GM19438 (cell line): ENCODE measurements around the gene NTSR1.

Source experiments
- ATAC-seq: cut with Tn5 transposase; IDR thresholded peaks from one replicate; pipeline ENCODE4 v1.9.1; 2021; ENCODE audit warnings: low read depth; ENCODE audit not compliant: unreplicated experiment

Gene NTSR1

DNA sequence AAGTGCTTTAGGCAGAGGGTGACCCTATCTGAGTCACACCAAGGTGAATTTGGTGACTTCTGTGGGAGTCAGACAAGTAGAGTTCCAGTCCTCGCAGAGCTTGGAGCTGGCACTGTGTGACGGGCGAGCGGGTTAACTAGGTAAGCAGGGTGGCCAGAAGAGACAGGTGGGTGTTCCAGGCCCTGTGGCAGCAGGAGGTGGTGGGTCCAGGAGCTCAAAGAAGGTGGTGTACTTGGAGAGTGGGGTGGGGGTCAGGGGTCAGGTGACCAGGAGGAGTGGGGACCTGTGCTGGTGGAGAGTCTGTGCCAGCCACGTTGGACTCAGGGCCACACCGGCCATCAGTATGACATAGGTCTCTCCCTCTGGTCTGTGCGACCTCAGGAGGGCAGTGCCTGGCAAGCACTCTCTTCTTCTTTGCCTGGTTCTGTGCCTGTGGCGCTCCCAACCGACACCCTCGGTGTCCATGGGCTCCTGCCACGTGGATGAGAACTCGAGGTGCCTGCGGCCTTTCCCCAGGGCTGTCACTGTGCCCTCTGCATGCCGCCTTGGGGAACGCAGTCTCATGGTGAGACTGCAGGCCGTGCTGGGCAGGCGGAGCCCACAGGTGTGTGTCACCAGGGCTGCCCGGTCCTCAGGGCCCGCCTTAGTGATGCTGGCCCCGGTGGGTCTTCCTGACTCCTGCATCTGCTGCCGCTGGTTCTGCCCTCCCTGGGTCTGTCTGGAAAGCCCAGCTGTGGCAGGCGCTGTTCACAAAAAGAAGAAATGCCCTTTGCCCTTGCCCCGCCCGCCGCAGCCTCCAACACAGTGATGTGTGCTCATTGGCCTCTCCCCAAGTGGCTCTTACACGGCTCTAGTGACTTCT lies 89.3 kb downstream of the NTSR1 start:
- no peak for ATAC-seq

DNA sequence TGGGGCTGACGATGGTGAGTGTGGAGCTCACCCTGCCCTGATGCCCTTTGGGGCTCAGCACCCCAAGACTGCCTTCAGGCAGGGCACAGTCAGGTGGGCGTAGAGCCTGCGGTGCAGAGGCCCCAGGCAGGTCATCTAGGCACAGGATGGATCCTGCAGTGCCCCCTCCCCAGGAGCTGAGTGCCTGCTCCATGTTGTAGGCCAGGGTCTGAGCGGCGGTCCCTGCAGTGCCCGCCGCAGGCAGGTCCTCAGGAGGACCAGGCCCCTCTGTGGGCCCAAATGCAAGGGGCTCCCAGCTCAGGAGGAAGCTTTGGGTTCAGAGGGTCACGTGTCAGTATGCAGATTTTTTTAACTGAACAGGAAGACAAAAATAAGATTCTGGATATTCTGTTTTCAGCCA lies 90.4 kb downstream of the NTSR1 start:
- ATAC-seq: no peak

DNA sequence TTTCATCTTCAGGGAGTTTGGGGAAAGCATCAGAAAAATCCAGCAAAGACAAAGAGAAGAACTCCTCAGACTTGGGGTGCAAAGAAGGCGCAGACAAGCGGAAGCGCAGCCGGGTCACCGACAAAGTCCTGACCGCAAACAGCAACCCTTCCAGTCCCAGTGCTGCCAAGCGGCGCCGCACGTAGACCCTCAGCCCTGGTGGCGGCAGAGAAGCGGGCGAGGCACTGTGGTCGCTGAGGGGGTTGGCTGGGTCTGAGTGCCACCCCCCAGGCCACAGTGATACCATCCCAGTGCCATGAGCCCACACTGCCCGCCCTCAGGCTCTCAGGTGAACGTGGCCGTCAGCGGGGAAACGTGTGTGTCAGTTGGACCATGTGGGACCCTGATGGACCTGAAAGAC lies 90.8 kb downstream of the NTSR1 start:
- ATAC-seq: no peak

DNA sequence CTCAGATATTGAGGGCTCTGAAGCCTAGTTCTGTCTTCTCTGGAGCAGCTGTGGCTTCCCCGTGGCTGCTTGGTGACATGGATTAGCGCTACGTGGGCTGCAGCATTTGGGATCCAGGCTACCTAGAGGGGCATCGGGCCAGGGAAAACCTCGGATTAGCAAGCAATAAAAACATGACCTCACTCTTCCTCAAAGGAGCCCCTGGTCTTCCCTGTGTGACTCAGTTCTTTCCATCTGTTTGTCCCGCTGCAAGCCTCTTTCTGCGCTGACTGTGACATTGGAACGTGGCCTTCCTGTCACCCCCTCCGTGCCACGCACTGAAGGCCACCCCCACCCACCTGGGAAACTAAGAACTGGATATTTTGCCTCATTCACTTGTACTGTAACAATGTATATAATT lies 91.2 kb downstream of the NTSR1 start:
- ATAC-seq: no peak

DNA sequence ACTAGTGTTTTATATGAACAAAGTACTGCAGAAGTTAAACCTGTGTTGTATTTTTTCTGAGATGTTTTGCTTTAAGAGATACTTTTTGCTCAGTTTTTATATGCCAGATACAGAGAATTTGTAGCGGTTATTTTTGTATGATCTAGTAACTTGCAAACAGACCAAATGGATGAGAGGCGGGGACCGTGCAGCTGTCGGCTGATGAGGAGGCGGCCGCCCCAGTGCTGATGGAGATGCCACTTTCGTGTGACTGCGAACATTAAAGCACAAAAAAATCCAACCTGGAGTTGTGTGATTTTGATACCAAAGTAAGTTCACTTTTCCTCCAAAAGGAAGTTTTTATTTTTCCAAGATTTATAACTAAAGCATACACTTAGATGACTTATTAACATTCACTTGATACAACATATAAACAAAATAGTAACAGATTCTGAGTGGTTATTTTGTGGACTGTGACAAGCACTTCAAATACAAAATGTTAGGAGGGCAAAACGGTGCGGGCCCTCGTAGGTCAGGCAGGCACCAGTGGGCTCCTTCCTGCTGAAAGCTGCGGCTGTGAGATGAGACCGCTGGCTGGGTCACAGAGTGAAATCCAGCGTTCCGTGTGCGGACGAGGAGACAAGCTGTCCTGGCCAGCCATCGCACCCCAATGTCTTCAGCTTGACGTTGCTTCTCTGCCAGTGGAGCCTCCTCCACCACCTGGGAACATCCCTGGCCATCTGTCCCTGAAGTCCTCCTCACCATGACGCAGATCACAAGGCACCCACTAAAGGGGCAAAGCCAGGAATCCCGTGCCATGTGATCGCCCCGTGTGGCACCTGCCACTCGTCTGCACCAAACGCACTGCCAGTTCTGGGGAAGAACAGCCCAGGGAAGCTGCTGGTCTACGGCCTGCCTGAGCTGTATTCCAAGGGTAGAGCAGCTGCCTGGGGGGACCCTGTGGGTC lies 92.0 kb downstream of the NTSR1 start:
- ATAC-seq: no peak

DNA sequence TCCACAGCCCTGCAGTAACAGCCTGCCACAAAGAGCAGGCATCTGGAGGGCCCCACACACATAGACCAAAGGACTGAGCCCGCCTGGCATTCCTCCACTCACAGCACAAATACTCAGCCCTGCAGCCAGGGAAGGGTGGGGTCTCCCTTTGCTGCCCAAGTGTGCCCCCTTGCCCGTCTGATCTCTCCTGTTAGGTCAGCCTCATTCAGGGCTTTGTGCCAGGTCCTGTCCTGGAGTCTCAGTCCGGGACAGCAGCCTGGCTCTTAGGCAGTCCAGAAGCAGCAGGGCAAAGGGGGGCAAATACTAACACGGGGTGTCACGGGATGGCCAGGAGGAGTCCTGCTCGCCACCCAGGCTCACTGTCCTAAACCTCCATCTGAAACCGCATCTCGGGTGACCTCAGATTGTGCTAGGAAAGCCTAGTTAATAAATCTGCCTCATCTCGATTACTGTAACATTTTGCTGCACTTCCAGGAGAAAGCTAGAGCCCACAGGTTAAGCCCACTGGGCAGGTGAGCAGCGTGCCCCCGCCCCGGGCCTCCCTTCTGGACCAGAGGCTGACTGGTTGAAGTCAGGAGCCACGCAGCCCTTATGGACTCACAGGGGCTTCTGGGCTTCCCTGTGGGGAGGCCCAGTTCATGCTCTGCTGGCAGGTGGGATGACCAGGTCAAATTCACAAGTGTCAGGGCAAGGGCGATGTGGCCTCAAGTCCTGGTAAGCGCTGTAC lies 92.8 kb downstream of the NTSR1 start:
- no peak for ATAC-seq

DNA sequence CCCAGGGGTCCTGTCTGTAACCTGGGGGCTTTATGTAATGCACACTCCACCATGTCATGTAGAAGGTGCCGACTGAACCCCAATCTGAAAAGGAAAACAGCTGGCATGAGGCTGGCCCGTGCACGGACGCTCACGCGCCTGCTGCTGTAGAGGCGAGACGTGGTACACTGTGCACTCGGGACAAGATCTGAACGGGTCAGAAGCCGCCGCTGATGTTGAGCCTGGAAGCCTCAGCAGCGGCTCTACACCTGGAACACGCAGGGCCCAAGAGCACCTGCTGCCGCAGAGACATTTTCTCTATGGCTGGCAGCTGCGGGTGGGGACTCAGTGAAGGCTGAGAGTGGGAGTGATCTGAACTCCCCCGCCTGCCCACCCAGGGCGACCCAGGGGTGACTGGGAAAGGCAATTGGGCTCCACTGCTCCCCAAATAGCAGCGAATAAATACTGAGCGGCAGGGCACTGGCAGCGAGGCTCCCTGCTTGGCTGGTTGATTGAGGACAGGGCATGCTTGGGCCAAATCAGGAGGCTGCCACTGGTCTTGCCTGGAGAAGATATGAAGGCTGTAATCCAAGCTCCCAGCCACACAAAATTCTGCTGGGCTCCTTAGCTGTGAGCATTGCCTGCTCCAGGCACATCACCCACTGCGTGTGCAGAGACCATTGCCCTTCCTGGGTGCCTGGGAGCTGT lies 93.5 kb downstream of the NTSR1 start:
- no peak for ATAC-seq

DNA sequence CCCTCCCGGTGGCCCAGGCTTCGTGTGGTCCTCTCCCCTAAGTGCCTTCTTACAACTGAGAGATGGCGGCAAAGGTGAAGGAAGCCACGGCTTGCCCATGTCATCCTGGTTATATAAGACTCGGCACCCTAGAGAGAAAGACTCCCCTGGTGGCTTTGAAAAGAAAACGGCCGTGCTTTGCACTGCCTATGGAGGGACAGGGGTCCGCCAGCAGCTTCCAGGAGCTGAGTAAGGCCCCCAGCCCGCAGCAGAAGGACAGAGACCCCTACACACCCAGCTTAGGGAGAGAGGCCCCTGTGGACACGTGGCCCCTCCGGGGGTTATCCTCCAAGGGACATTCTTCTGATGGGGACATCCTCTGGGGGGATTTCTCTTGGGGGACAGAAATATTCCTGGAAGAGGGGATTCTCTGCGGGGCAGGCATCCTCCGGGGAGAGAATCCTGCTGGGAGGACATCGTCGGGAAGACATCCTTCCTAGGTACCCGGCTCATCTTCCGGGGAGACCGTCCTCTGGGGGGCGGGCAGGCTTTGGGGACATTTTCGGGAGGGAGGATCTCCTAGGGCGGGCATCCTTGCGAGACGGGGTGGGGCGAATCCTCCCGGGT lies 95.5 kb downstream of the NTSR1 start:
- no peak for ATAC-seq

DNA sequence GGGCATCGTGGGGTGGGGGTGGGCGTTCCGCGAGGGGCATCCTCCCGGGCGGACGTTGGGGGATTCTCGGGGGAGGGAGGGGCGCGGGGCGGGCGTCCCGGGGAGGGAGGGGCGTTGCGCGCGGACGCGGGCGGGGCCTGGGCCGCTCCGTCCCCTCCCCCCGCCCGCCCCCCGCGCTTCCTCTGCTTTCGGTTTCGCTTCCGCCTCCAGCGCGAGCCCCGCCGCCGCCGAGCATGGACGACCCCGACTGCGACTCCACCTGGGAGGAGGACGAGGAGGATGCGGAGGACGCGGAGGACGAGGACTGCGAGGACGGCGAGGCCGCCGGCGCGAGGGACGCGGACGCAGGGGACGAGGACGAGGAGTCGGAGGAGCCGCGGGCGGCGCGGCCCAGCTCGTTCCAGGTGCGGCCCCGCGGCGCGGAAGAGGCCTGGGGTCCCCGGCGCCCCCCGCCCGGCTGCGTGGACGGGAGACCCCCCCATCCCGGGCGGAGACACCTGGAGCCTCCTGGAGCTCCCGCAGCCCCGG lies 96.1 kb downstream of the NTSR1 start, which contains the start of gene OGFR:
OGFR (plus strand) TSS at position 209 of the 528 bp plus-strand sequence; CDS start at position 234, 25 bp downstream.
- no peak for ATAC-seq

DNA sequence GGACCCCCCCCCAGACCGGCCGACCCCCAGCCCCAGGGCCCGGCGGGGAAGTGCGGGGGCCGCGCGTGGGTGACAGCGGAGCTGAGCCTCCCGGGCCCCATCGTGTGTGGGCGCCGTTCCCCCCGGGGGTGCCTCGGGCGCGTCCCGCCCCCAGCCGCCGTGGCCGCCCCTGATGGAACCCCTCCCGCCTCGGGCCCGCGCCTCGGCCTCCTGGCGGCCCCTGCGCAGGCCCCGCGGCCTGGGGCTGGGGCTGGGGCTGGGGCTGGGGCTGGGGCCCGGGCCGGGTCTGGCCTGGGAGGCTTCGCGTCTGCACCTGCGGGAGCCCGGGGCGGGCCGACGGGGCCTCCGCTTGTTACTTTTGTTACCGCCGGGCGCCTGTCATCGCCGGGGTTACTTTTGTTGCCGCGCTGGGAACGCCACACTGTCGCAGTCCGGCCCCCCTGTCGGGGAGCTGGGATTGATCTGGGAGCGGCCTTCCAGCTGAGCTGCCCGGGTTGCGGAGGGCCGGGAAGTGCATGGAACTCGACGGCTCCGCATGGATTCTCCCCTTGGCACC lies 96.6 kb downstream of the NTSR1 start:
- ATAC-seq: no peak

DNA sequence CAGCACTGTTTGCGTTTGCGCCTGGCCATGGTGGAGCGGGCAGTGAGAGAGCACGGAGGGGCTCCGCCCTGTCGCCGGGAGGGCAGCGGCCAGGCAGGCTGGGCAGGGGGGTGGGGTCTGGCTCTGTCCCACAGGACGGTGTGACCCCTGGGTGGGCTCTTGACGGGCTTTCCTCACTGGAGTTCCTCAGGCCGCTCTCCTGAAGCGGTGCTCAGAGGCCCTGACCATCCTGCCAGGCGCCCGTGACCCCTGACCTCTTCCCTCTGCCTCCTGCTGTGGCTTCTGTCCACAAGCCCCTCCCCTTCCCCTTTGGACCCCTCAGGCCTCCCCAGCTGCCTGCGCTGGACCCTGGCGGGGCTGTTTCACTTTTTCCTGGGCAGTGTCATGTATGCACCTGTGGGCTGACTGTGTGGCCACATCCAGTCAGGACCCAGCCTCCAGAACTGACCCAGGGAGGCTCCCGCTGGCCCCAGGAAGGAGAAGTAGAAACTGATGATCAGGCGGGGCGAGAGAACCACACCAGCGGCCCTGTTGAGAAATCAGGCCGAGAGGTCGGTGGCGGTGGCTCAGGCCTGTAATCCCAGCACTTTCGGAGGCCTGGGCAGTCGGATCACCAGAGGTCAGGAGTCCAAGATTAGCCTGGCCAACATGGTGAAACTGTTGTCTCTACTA lies 97.2 kb downstream of the NTSR1 start:
- no peak for ATAC-seq

DNA sequence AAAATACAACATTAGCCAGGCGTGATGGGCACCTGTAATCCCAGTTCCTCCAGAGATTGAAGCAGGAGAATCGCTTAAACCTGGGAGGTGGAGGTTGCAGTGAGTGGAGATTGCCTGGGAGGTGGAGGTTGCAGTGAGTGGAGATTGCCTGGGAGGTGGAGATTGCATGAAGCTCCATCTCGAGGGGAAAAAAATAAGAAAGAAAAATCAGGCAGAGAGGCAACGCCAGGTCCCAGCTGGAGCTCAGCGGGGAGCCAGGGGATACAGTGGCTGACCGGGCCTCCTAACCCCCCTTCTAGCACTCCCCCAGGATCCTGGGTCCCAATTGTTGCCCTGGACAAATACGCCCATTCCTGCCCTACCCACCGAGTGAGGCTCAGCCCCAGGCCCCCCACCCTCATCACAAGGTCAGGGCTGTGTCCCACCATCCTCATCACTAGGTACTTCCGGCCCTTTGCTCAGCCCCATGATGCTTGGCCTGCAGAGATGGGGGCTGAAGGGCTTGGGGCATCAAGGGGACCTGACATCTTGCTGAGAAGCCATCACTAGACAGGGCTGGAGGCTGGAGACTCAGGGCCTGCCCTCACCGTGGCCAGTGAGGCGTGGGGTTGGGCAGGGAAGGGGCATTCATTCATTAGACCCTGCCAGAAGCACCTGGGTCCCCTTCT lies 97.9 kb downstream of the NTSR1 start:
- ATAC-seq: no peak

DNA sequence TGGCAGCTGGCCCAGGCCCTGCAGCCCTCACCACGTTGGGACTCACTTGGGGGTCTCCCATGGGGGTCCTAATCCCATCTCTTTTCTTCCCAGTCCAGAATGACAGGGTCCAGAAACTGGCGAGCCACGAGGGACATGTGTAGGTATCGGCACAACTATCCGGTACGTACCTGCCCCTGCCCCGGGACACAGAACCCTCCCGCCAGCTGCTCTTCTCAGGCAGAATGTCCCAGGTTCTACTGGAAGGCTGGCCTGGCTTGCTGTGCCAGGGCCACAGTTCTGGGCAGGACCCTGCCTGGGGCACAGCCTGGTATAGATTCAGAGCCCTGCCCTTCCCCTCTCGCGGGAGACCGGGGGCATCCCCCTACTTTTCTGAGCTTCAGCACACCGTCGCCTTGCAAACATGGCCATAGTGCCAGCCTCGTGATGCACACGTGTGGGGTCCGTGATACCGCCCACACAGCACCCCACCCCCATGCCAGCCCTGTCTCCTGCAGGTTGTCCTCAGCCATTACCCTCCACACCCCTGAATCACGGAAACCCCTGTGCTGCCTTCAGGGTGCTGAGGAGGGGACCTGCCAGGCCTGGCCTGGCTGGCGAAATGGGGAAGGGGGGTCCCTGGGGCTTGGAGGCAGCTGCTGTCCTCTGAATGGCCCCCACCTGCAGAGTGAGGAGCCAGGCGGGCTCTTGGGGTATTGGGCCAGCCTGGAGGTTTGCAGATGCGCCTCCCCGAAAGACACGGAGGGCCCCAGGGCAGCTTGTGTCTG lies 99.0 kb downstream of the NTSR1 start:
- ATAC-seq: no peak

DNA sequence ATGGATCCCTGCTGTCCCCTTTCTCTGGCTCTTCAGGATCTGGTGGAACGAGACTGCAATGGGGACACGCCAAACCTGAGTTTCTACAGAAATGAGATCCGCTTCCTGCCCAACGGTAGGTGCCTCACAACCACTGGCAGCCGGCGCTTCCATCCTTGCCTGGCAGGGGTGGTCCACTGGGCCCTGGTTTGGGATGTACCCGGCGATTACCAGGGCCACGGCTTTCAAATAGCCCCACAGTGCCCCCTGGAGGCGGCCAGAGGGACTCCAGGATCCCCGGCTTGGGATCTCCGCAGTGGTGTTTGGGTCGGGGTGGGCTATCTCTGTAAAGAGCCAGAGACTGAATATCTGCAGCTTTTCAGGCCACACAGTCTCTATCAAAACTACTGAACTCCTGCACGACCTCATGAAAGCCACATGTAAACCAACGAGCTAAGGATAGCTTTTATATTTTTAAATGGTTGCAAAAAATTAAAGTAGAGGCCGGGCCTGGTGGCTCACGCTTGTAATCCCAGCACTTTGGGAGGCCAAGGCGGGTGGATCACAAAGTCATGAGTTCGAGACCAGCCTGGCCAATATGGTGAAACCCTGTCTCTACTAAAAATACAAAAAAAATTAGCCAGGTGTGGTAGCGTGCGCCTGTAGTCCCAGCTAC lies 99.7 kb downstream of the NTSR1 start:
- ATAC-seq: no peak

DNA sequence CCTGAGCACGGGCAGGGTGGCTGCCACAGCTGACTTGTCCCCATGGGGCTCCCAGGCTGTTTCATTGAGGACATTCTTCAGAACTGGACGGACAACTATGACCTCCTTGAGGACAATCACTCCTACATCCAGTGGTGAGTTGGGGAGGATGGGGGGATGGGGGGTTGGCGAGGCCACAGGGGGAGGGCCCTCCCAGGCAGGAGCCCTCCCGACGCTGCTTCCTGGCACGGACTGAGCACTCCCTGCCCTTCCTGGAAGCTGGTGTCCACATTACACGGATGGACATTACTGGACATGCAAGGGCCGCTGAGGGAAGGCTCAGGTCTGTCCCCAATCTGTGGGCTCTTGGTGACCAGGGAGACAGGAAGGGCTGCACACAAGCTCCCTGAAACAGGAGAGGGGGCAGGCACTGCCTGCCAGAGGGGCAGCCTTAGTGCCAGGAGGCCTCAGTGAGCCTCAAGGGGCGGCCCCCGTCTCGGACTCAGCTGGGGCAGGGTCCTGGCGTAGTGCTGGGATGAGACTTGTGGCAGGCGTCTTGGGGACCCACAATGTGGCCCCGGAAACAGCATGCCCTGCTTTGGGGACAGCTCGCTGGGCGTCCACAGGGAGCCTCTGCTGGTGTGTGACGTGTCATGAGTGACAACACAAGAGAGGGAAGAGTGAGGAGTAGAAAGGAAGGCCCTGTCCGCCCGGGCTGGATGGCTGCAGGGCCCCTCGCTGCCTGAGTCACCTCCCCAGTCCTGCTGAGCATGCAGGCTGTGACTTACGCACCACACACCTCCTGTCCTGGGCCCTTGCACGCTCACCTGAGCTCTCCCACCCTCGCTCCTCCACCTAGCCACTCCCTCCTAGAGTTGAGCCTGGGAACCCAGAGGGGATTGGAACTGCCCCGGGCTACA lies 101.1 kb downstream of the NTSR1 start:
- no peak for ATAC-seq

DNA sequence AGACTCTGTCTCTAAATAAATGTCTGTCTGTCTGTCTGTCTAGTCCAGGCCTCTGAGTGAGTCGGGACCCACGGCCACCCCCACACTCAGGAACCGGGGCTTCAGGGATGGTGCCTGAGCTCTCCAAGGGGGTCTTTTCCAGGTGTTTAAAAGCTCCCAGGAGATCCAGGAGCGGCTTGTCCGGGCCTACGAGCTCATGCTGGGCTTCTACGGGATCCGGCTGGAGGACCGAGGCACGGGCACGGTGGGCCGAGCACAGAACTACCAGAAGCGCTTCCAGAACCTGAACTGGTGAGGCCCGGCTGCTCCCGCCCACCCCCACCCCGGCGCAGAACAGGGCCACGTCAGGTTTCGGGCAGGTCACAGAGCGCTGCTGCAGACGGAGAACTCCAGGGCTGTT lies 102.7 kb downstream of the NTSR1 start:
- ATAC-seq: no peak
